HG02623 (cell line): ENCODE measurements around the gene TOR4A.

ENCODE experiments used
- ATAC-seq: cut with Tn5 transposase; IDR thresholded peaks from one replicate; pipeline ENCODE4 v1.9.1; 2021; ENCODE audit warnings: moderate library complexity; ENCODE audit not compliant: unreplicated experiment

Gene TOR4A

DNA sequence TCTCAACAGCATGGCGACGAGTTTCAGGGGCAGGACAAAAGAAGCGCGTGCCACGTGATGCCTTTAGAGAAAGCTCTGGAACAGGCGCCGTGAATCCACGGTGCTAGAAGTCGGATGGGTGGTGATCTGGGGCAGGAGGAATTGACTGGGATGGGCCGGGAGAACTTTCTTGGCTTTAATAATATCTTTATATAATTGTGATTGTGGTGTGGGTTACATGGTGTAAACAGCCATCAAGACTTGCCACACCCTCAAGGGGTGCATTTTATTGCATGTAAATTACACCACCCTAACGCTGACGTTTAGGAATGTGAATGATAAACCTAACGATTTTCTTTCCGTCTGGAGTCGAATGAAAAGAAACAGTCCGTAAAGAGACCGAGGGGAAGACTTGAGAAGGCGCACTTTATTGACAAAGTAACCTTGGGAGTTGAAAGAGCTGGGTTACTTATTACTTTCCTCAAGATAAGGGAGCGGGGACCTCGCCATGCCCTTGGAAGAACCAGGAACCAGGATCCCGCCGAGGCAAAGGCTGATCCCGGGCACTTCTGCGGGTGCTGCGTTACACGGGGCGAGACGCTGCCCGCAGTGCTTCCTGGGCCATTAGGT, 16.1 kb downstream of the TOR4A start:
- no peak for ATAC-seq

DNA sequence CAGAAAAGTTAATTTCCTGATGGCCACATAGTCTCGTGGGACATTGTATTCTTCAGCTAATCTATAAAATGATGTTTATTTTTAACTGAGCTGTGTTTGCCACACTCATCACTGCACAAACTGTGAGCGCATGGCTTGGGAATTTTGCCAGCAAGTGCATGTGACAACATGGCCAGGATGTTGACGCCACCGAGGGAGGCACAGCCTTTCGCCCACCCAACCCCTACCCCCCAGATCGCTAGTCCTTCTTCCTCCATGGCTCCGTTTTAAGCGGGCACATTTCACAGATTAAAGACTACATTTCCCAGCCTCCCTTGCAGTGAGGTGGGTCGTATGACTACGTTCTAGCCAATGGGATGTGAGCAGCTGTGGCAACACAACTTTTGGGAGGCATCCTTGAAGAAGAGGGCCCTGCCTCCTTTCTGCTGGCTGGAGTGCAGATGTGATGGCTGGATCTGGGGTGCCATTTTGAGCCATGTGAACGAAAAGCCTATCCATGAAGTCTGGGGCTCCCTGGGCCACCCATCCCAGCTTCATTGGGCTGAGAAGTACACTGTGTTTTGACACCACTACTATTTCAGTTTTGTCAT, 16.7 kb downstream of the TOR4A start:
- ATAC-seq = no peak

DNA sequence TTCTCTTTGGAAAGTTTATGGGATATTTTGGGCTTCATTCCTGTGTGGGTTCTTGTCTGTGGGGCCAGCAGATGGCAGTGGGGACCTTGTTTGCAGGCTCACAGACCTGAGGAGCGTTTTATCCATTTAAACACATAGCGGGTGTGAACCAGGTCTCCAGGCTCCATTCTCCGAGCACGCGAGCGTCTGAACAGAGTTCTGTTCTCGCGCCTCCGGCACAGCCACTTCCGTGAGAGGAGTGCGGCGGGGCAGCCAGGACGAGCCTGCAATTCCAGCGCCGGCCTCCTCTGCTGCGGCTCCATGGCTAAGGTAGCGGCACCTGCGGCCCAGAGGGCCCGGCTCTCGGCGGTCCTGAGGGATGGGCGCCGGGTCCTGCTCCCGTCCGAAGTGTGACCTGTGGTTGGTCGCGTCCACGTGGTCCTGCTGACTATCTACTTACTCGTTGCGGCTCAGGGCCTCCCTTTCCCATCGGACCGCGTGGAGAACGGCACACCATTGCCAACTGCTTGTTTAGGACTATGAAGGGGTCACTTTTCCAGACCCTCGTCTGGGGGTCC, 17.2 kb downstream of the TOR4A start:
- no peak for ATAC-seq

DNA sequence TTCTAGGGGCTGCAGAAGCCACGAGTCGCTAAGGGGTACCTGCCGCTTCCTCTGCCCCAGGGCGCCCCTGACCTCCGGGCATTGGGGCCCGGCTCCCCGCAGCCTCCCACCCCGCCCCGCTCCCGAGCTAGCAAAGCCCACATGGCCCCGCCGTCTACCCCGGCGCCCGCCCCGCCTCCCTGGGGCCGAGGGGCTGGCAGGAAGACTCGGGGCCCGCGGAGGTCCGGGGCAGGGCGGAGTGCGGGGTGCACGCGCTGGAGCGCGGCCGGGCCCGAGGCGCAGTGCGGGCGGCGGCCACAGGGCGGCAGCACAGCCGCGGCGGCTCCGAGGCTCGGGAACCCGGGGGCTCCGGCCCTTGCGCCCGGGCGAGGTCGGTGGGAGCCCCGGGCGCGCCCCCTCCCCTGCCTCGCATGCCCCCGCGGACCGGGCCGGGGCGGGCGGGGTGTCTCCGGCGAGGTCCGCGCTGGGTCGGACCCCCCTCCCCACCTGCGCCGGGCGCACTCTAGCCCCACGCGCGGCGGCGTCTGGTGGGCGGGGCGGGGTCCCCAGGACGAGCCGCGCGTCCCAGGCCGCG, 17.8 kb downstream of the TOR4A start:
- ATAC-seq = no peak

DNA sequence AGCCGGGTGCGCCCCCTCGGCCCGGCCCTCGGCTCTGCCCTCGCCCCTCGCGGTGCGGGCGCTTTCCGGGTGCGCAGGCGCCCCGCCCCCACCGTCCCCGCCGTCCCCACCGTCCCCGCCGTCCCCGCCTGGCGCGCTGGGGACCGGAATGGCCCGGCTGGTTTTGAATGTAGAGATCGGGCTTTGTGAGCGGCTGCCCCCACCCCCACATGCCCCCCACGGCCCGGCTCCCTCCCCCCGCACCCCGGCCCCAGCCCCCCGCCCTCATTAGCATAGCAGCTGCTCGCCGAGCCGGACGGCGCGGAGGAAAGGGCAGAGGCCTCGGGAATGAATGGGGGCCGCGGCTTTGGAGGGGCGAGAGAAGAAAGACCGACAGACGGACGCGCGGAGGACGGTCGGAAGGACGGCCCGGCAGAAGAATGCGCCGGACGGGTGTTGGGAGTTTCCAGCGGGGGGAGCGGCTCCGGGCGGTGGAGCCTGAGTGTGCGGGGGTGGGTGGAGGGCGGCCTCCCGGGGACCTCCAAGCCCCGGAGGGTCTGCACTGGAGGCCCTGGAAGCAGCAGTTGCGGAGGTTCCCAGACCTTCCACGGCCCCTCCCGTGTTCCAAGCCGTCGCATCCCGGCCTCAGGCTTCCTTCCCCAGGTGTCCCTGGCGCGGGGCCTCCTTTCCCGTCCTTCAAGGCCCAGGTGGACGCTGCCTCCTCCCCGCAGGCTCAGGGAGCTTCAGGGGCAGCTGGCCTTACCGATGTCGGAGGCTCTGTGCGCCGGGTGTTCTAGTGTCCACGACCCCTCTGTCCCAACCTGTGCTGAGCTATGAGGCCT, 18.5 kb downstream of the TOR4A start:
- ATAC-seq = no peak

DNA sequence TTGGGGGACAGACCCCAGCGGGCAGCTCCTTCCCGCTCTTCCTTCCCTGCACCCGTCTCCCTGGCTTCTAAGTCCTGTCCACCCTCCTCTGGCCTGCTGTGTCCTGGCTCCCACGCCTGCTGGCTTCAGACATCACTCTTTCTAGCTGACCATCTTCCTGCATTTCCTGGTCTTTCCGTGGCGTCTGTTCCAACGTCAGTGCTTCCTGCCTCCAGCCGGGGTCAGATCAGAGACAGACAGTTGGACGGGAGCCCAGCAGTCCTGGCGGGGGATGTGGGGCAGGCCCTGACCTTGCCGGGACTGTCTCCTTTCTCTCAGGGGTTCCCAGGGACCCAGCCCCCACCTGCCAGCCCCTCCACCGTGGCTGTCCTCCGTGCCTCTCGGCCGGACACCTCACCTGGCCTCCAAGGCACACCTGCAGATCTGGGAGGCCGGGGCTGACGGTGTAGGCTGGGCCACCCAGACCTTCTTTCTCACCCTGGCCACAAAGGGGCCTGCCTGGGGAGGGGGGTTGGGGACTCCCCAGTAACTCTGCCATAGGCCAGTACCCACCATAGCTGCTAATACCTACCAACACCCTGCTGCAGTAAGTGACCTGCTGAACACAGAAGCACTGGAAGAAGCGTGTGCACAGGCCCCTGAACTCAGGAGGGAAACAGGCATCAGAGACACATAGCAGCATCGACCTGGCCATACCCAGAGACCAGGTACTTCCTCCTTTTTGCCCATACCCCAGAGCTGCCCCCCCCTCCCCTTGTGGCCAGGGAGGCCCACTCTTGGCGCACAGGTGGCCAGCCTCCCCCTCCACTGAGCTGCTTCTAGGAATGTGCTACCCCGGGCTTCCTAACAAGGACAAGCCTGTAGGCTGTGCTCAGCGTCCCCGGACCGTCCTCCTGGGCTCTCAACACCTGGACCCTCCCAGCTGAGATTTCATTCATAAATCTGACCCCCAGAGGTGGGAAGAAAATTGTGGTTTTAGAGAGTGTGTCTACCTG, 19.4 kb downstream of the TOR4A start:
- ATAC-seq = no peak

DNA sequence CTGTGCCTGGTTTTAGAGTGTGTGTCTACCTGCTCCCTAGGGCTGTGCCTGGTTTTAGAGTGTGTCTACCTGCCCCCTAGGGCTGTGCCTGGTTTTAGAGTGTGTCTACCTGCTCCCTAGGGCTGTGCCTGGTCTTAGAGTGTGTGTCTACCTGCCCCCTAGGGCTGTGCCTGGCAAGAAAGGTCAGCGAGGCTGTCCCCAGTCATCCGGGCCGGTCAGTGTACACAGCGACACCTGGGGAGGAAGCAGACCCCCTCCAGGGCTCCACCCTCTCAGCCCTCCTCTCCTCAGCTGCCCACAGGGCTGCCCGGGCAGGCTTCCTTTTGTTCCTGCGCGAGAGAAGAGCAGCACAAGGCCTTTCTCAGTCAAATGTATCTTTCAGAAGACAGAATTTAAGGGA, 20.4 kb downstream of the TOR4A start:
- no peak for ATAC-seq

DNA sequence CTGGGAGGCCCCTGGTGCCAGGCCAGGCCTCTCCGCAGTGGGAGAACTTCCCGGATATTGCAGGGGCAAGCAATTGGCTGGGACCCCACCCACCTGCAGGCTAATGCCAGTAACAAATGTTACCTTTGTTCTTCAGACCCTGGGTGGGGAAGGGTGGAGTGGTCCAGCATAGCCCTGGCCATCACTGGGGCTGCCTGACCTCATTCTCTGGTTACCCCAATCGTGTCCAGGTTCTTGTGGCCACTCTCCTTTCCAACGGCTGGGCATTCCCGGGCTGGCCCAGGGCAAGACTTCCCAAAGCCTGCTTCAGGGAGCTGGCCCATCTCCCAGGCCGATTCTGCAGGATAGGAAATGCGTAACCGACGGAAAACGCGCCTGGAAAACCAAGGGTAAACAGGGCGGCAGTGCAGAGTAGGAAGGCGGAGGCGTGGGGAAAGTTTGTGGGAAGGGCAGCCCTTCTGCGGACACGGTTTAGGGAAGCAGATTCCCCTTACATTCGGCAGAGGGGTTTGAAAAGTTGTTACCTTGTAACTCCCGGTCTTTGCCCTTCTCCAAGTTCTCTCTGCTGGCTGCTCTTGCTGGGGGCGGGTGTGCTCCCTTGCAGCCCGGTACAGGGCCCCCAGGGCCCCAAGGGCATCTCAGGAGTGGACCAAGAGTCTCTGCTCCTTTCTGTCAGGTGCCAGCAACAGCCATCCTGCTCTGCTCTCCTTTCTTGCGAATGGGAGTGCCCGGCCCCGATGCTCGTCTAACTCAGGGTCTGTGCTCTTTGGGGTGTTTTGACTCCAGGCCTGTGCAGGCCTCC, 21.1 kb downstream of the TOR4A start:
- no peak for ATAC-seq

DNA sequence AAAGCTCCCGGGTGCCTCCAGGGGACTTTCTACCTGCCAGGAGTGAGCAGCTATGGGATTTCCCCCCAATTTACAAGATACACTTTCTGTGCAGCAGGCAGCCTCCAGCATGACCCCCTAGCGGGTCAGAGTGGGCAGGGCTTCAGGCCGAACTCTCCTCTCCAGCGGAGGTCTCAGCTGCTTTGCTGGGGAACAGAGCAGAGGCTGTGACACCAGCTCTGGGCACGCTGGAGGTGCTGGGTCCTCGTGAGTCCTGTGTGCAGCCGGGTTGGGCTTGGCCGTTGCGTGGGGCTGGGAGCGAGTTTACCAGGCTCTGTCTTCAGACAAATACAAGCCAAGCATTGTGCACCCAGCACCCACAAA, 21.7 kb downstream of the TOR4A start:
- no peak for ATAC-seq

DNA sequence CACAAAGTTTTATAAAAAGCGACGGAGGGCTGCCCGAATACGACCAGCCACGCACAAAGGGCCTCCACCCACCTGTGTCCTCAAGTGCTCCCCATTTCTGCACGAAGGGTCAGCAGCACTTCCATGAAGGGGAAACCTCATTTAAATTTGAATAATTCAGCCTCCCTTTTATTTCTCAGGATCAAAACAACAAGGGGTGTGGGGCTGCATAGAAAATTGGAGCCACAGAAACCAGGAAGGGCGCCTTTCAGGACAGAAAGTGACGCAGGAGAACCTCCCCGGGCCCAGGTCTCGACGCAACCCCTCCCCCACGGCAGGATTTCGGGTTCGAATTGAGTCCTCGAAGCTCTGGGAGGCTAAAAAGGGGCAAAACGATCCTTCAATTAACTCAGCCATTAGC, 22.4 kb downstream of the TOR4A start:
- no peak for ATAC-seq

DNA sequence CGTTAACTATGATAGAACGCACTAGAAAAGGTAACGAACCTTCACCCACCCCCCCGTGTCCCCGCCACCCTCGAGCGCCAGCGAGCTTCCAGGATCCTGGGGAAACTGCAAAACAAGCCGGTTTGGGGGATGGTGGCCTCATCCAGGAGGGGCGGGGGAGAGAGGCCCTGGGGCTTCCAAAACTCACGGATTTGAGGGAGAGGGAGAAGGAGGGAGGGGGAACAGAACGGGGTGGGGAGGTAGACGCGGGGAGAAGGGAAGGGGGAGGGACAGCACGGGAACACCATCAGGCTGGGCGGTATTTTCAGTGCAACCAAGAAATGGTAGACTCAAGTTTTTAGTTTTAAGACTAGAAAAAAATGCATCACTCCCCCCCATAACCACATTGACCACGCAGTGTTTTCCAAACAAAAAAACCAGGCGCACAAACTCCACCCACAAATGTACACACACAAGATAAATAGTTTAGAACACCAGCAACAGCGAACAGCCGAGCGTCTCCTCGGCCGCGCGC, 23.1 kb downstream of the TOR4A start:
- no peak for ATAC-seq

DNA sequence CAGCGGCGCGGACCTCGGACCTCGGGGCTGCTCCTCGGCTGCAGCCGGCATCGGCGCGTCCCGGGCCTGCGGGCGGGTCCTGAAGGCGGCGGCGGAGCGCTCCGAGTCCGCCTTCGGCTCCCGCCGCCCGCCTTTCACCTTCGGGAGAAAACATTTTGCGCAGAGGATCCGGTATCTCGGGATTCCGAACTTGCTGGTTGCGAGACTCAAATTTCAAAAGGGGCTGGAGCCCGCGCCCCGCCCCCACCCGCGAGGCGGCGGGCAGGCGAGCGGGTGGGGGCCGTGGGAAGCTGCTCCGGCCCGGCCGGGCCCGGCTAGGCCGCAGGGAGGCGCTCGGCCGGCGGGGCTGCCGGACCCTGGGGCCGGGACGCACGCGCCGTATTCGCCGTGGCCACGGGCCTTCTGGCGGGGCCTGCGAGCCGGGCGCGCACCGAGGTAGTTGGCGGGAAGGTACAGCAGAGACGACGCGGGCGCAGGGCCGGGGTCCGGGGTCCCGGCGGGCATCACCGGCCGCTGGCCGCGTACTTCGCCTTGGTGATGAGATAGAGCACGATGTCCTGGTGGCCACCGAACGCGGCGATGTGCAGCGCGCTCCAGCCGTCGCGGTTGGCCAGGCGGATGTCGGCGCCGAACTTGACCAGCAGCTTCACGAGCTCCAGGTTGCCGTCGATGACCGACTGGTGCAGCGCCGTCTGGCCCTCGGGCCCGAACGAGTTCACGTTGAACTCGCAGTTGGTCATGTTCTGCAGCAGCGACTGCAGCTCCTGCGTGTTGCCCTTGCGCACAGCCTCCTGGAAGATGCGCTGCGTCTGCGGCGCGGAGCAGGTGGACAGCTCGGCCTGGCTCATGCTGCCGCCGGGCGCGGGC, 23.8 kb downstream of the TOR4A start:
- no peak for ATAC-seq

DNA sequence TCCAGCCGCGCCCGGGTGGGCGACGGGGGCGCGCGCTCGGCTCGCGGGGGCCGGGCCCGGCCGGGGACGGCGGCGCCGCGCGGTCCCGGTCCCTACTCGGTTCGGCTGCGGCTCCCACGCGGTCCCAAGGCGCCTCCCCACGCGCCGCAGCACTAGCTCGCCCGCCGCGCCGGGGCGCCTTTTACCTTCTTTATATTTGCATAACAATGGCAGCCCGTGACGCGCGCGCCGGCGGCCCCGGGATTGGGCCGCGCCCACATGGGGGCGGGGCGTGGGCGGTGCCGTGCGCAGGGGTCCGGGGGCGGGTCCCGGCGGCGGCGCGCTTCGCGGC, 24.6 kb downstream of the TOR4A start, which contains the start of gene NRARP:
Gene NRARP, minus strand, starts transcription at position 154 of the 331 bp plus-strand sequence. CDS start 343 bp downstream, outside the sequence.
- peak; percentile 59 for ATAC-seq

DNA sequence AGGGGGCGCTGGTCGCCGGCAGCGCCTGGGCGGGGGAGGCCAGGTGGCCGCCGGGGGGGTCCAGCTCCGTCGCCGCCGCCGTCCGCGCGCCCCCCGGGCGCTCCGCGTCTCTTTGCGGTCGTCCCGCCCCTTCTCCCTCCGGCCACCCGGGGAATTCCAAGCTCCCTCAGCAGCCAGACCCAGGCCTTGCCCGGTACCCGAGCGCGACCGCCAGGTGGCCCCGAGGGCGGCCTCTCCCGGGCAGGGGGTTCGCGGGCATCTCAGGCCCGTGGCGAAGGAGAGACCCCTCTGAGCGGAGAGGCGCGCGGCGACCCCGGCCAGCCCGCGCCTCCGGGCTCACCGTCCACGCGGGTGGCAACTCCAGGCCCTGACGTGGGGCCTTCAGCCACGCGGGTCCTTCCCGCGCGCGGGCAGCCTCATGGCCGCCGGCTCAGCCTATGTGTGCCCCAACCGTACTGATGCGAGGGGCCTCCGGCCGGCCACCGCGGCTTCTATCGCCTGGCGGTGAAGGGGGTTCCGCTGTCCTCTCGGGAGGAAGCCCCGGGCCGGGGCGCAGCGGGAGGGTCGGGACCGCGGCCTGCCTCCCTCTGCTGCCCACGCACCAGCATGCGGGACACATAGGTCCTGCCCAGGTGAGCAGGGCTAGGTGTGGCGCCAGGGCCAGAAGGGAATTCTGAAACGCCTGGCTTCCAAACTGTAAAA, 25.1 kb downstream of the TOR4A start:
- ATAC-seq = peak; percentile 41

DNA sequence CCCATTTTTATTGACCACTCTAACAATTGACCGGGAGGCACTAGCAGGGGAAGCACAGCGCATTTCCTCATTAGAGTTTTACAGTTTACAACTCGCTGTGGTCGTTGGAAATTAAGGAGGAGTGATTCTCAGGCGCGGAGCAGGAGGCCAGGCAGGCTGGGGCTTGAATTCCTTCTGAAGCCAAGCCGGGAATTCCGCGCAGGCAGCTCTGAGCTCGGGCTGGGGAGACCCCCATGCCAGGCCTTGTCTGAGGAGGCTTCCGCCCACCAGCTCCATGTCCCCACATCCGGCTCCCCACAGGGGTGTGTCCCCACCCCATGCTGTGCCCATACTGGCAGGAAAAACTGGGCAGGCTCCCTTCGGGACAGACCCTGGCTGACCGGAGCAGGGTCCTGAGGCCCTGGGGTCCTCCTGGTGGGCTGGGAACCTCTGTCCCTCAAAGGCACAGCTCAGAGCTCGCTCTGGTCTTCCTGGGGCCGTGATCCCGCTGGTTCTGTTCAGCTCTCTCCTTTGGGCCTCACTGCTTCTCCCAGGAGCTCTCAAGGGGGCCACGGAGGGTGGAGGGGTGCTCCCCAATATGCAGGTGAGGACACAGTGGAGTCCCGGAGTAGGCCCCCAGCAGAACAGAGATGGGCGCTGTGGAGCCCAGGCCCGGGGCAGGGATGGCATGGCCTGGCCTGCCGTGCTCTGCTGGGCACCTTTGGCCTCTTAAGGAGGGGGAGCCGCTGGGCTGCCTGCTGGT, 25.8 kb downstream of the TOR4A start:
- no peak for ATAC-seq

DNA sequence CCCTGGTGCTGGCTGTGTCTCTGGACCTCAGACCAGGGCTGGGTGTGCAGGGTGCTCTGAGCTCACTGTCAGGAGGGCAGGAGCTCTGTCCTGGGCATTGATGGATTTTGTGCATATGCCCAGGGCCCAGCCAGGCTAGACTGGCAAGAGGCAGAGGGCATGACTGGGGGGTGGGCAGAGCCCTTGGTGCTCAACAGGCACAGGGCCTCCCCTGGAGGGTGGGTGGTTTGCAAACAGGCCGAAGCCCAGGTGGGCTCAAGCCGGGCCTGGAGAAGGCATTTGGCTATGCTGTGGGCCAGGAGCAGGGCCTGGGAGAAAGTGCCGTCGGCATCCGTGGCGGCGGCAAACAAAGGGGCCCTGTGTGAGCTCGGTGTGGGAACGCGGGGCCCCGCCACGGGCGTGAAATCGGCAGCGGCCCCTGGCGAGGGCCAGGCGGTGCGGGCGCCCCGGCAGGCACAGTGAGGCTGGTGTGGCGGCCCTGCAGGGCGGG, 26.4 kb downstream of the TOR4A start:
- no peak for ATAC-seq
